Activated T-helper 1 cell treated with Interleukin-2 at 50 U/mL for 16 hours (primary cell): ENCODE data around the gene CTIF.
"Not testable (repeated sequence)": the region's sequence is repeated elsewhere in the genome, so short reads cannot be mapped to it uniquely, and the experiment has no call there.

Experiments
- DNase-seq: peaks from one replicate; pipeline ENCODE4 v3.0.0-alpha.2; 2020; ENCODE audit warnings: low read depth

Gene CTIF

GRCh38 chr18:48868468-48869466 lies 329.9 kb downstream of the CTIF start:
- DNase-seq, result peak; percentile 5

- no peak for DNase-seq
Observed at GRCh38 chr18:48869591-48869990, 330.8 kb downstream of the CTIF start.

- not testable (repeated sequence) for DNase-seq
Observed at GRCh38 chr18:48870926-48871325, 332.1 kb downstream of the CTIF start.

GRCh38 chr18:48871391-48872166 lies 332.7 kb downstream of the CTIF start:
- no peak for DNase-seq

- DNase-seq, result no peak
Observed at GRCh38 chr18:48872234-48873145, 333.7 kb downstream of the CTIF start.

GRCh38 chr18:48874233-48874632 lies 335.4 kb downstream of the CTIF start:
- DNase-seq, result no peak

- no peak for DNase-seq
Observed at GRCh38 chr18:48874701-48875162, 335.9 kb downstream of the CTIF start.

GRCh38 chr18:48875314-48875941 lies 336.6 kb downstream of the CTIF start:
- no peak for DNase-seq

- no peak for DNase-seq
Observed at GRCh38 chr18:48875942-48876511, 337.2 kb downstream of the CTIF start.

- DNase-seq, result no peak
Observed at GRCh38 chr18:48876590-48876989, 337.8 kb downstream of the CTIF start.

GRCh38 chr18:48877941-48878340 lies 339.1 kb downstream of the CTIF start:
- no peak for DNase-seq

- DNase-seq, result no peak
Observed at GRCh38 chr18:48878471-48878870, 339.6 kb downstream of the CTIF start.

- DNase-seq, result no peak
Observed at GRCh38 chr18:48879008-48879431, 340.2 kb downstream of the CTIF start.

- DNase-seq, result no peak
Observed at GRCh38 chr18:48880931-48881330, 342.1 kb downstream of the CTIF start.

GRCh38 chr18:48882379-48882778 lies 343.5 kb downstream of the CTIF start:
- DNase-seq, result no peak

- no peak for DNase-seq
Observed at GRCh38 chr18:48884306-48884705, 345.5 kb downstream of the CTIF start.

GRCh38 chr18:48884771-48885170 lies 345.9 kb downstream of the CTIF start:
- no peak for DNase-seq

GRCh38 chr18:48885266-48885923 lies 346.6 kb downstream of the CTIF start:
- DNase-seq, result no peak

GRCh38 chr18:48885924-48886400 lies 347.1 kb downstream of the CTIF start:
- no peak for DNase-seq
